H1 (cell line): ENCODE results near the gene FGL2. TPM values are rescaled to one million over a fixed set of nuclear protein-coding genes. Genes with fewer than 3 reads are reported as not detected.
A peak's percentile ranks its signal among the peaks of the same experiment; 100 is the strongest.
"Not testable (repeated sequence)": the region's sequence is repeated elsewhere in the genome, so short reads cannot be mapped to it uniquely, and the experiment has no call there.

Experiments
- CTCF ChIA-PET: fragments of 300-600 bp; sonication (Branson Sonifier 250); formaldehyde crosslinking; loops from one replicate; lab custom pipeline; 2021; ENCODE audit not compliant: partially characterized antibody; lab: Charles Lee
- POLR2A ChIA-PET: fragments of 300-600 bp; sonication (Branson Sonifier 250); formaldehyde crosslinking; loops from one replicate; lab custom pipeline; 2021; ENCODE audit warnings: inconsistent platforms; ENCODE audit not compliant: partially characterized antibody; lab: Charles Lee
- DNase-seq, 2 experiments: peaks; one replicate each; pipeline versions ENCODE4 v3.0.0 to v3.0.0-alpha.2; 2010 to 2022; ENCODE audit warnings: low spot score in 2 of 2, low read depth in 1 of 2, mixed read lengths in 1 of 2
- FAIRE-seq: peaks from 2 replicates; lab custom pipeline; 2011; peaks lifted over from hg19 to GRCh38; lab: Jason Lieb, UNC
- H2AFZ ChIP-seq: 2 replicates; pipeline ENCODE4 v1.8.1; 2012; ENCODE audit warnings: low read length, inconsistent platforms
- H2AK5ac ChIP-seq: 2 replicates; pipeline ENCODE4 v1.6.1; 2013; ENCODE audit warnings: low read depth, low read length
- H2BK120ac ChIP-seq: replicated peaks from 2 replicates; pipeline ENCODE3; 2013; ENCODE audit warnings: low read depth, low read length, inconsistent platforms
- H2BK12ac ChIP-seq: 2 replicates; pipeline ENCODE4 v1.6.1; 2013; ENCODE audit warnings: low read depth, low read length
- H2BK15ac ChIP-seq: 2 replicates; pipeline ENCODE4 v1.6.1; 2013; ENCODE audit warnings: low read length
- H2BK20ac ChIP-seq: 2 replicates; pipeline ENCODE4 v1.6.1; 2013; ENCODE audit warnings: low read length
- H2BK5ac ChIP-seq: 2 replicates; pipeline ENCODE4 v1.6.1; 2013; ENCODE audit warnings: low read depth, low read length
- H3K14ac ChIP-seq: 2 replicates; pipeline ENCODE4 v1.6.1; 2013; ENCODE audit warnings: inconsistent platforms; ENCODE audit not compliant: insufficient read length
- H3K18ac ChIP-seq: 2 replicates; pipeline ENCODE4 v1.6.1; 2013; ENCODE audit warnings: low read length; ENCODE audit errors: extremely low read depth
- H3K23ac ChIP-seq: 2 replicates; pipeline ENCODE4 v1.6.1; 2013; ENCODE audit warnings: inconsistent platforms; ENCODE audit not compliant: insufficient read length
- H3K23me2 ChIP-seq: 2 replicates; pipeline ENCODE4 v1.6.1; 2013; ENCODE audit warnings: low read depth, low read length
- H3K27ac ChIP-seq: 2 replicates; pipeline ENCODE4 v1.6.1; 2011; ENCODE audit warnings: low read depth, low read length, inconsistent platforms
- H3K27me3 ChIP-seq, 4 experiments: replicated peaks in 1 of 4; 1 replicate in 1 of 4; 2 replicates in 3 of 4; pipeline versions ENCODE4 v1.6.1 to v1.8.1; 2011 to 2013; ENCODE audit warnings: low read length in 3 of 4, mild to moderate bottlenecking in 3 of 4, inconsistent platforms in 2 of 4, mixed read lengths in 2 of 4, moderate library complexity in 1 of 4; ENCODE audit not compliant: control insufficient read depth in 3 of 4, insufficient read depth in 3 of 4; ENCODE audit errors: extremely low read depth in 1 of 4
- H3K36me3 ChIP-seq, 4 experiments: 2 replicates each; pipeline versions ENCODE4 v1.6.1 to v1.8.1; 2011 to 2013; ENCODE audit warnings: mild to moderate bottlenecking in 4 of 4, low read length in 3 of 4, moderate library complexity in 2 of 4, control low read depth in 1 of 4, inconsistent platforms in 1 of 4; ENCODE audit not compliant: insufficient read depth in 4 of 4, control insufficient read depth in 2 of 4
- H3K4ac ChIP-seq: replicated peaks from 2 replicates; pipeline ENCODE3; 2013; ENCODE audit warnings: low read length, low read depth, mixed read lengths, inconsistent platforms; ENCODE audit not compliant: insufficient read length
- H3K4me1 ChIP-seq, 4 experiments: replicated peaks in 1 of 4; 1 replicate in 1 of 4; 2 replicates in 3 of 4; pipeline versions ENCODE4 v1.6.1 to v1.8.1; 2011 to 2013; ENCODE audit warnings: low read length in 3 of 4, inconsistent platforms in 2 of 4, mixed read lengths in 1 of 4; ENCODE audit not compliant: insufficient read depth in 4 of 4, control insufficient read depth in 3 of 4
- H3K4me2 ChIP-seq, 2 experiments: 2 replicates each; pipeline versions ENCODE4 v1.6.1 to v1.8.1; 2011 to 2013; ENCODE audit warnings: low read depth in 2 of 2, low read length in 2 of 2, control low read depth in 1 of 2, inconsistent platforms in 1 of 2, mild to moderate bottlenecking in 1 of 2; ENCODE audit not compliant: insufficient read depth in 1 of 2
- H3K4me3 ChIP-seq, 4 experiments: fragments of 200-600, 300-600 bp in 1 of 4; sonication (generic), shearing (Covaris generic), sonication (Bioruptor Twin) in 1 of 4; 2 replicates each; pipeline versions ENCODE4 v1.5.1 to v1.8.1; 2011 to 2016; ENCODE audit warnings: low read length in 4 of 4, low read depth in 3 of 4, control low read depth in 2 of 4, inconsistent platforms in 2 of 4, mild to moderate bottlenecking in 2 of 4, mixed read lengths in 1 of 4, moderate library complexity in 1 of 4; ENCODE audit not compliant: insufficient read depth in 2 of 4; ENCODE audit errors: extremely low read depth in 1 of 4
- H3K56ac ChIP-seq: replicated peaks from 2 replicates; pipeline ENCODE3; 2013; ENCODE audit warnings: low read depth, mild to moderate bottlenecking, mixed read lengths, low read length, inconsistent platforms; ENCODE audit not compliant: insufficient read length
- H3K79me1 ChIP-seq: 2 replicates; pipeline ENCODE4 v1.6.1; 2013; ENCODE audit warnings: low read depth, low read length, control low read depth
- H3K79me2 ChIP-seq, 2 experiments: 2 replicates each; pipeline versions ENCODE4 v1.6.1 to v1.8.1; 2012 to 2013; ENCODE audit warnings: low read length in 2 of 2, mild to moderate bottlenecking in 2 of 2, inconsistent platforms in 1 of 2; ENCODE audit not compliant: insufficient read depth in 2 of 2, control insufficient read depth in 1 of 2
- H3K9ac ChIP-seq, 4 experiments: replicated peaks in 1 of 4; 1 replicate in 1 of 4; 2 replicates in 3 of 4; pipeline versions ENCODE4 v1.6.1 to v1.8.1; 2011 to 2013; ENCODE audit warnings: low read depth in 3 of 4, low read length in 3 of 4, control low read depth in 2 of 4, mild to moderate bottlenecking in 2 of 4, moderate library complexity in 2 of 4, inconsistent platforms in 1 of 4; ENCODE audit errors: extremely low read depth in 1 of 4
- H3K9me3 ChIP-seq, 2 experiments: 2 replicates each; pipeline versions ENCODE4 v1.6.1 to v1.8.1; 2012 to 2013; ENCODE audit warnings: mild to moderate bottlenecking in 2 of 2, moderate library complexity in 2 of 2, control low read depth in 1 of 2, inconsistent platforms in 1 of 2, low read depth in 1 of 2, low read length in 1 of 2, mixed read lengths in 1 of 2; ENCODE audit not compliant: insufficient read depth in 2 of 2
- H4K20me1 ChIP-seq, 2 experiments: replicated peaks in 1 of 2; 2 replicates each; pipeline versions ENCODE3 to v1.8.1; 2011 to 2013; ENCODE audit warnings: inconsistent platforms in 2 of 2, low read length in 2 of 2, mild to moderate bottlenecking in 1 of 2; ENCODE audit not compliant: insufficient read depth in 2 of 2, control insufficient read depth in 1 of 2
- H4K5ac ChIP-seq: 2 replicates; pipeline ENCODE4 v1.6.1; 2013; ENCODE audit warnings: low read length, low read depth, mixed read lengths, inconsistent platforms; ENCODE audit not compliant: insufficient read length
- H4K8ac ChIP-seq: 2 replicates; pipeline ENCODE4 v1.8.0; 2013; ENCODE audit warnings: mild to moderate bottlenecking, moderate library complexity, low read length, inconsistent platforms; ENCODE audit not compliant: insufficient read depth; ENCODE audit errors: extremely low read depth
- H4K91ac ChIP-seq: replicated peaks from 2 replicates; pipeline ENCODE3; 2013; ENCODE audit warnings: low read length, mixed read lengths, inconsistent platforms; ENCODE audit not compliant: insufficient read length
- EP300 ChIP-seq, 2 experiments: IDR thresholded peaks; 1 replicate in 1 of 2; 2 replicates in 1 of 2; pipeline ENCODE4 v1.6.1; 2011 to 2012; ENCODE audit warnings: low read depth in 2 of 2, low read length in 2 of 2, mild to moderate bottlenecking in 2 of 2, borderline replicate concordance in 1 of 2, inconsistent platforms in 1 of 2, moderate library complexity in 1 of 2
- WGBS, 2 experiments: shearing (Covaris generic) in 1 of 2; methylation state at CpG; one replicate each; pipeline versions ENCODE4 v1.1.6 to v1.1.7; 2013 to 2015; ENCODE audit warnings: low lambda C conversion rate in 2 of 2, mixed read lengths in 2 of 2, inconsistent platforms in 1 of 2, low coverage in 1 of 2, missing lambda C conversion rate in 1 of 2; ENCODE audit not compliant: insufficient replicate concordance in 2 of 2, insufficient coverage in 1 of 2, insufficient read length in 1 of 2; ENCODE audit errors: extremely low coverage in 1 of 2, missing lambda C conversion rate in 1 of 2; 5-methylcytosine and 5-hydroxymethylcytosine counted together
- polyA plus RNA-seq, 7 experiments: library from polyadenylated mRNA; depleted of rRNA in 3 of 7; stranded (reverse) in 5 of 7; unstranded in 2 of 7; fragments of >200 nt in 5 of 7; fragments of 200-250 nt in 2 of 7; gene quantifications; 1 replicate in 5 of 7; 2 replicates in 1 of 7; 4 replicates in 1 of 7; pipeline versions ENCODE4 v1.2.1 to v1.2.3, GENCODE V29; 2011 to 2013; ENCODE audit warnings: missing spikeins in 2 of 7, mixed read lengths in 2 of 7
- total RNA-seq: library from RNA; stranded (reverse); fragmentation: NEBNext Ultra II Directional; extraction: Animal tissue kit (Norgen Biotek cat#: 25700); gene quantifications from 2 replicates; pipeline ENCODE4 v1.2.1, GENCODE V29; 2021

The FGL2 gene
- total and polyA plus RNA-seq, 2 of the 8 experiments (the other 6 are each of a cell fraction or from before 2014, with no cell fraction given), result not detected

- H3K4me3 ChIP-seq, H2BK5ac ChIP-seq, H3K4ac ChIP-seq, H4K91ac ChIP-seq, DNase-seq, H3K79me2 ChIP-seq, H4K8ac ChIP-seq, H3K36me3 ChIP-seq, H3K23me2 ChIP-seq, H3K27ac ChIP-seq, H3K4me2 ChIP-seq, H3K23ac ChIP-seq, H2BK15ac ChIP-seq, H3K9ac ChIP-seq, H3K18ac ChIP-seq, H3K79me1 ChIP-seq, H3K4me1 ChIP-seq, H2BK20ac ChIP-seq, H2AK5ac ChIP-seq, H3K14ac ChIP-seq, POLR2A ChIA-PET, H2BK120ac ChIP-seq, FAIRE-seq, H2BK12ac ChIP-seq, H3K56ac ChIP-seq, H3K27me3 ChIP-seq, H4K20me1 ChIP-seq, H2AFZ ChIP-seq, H3K9me3 ChIP-seq, H4K5ac ChIP-seq: not testable (repeated sequence)
- CTCF ChIA-PET, result interaction anchor here (1.7 kb wide), 1 partner anchor 28 kb away, joined by 5 read pairs; no protein-coding TSS in a partner anchor
- TF ChIP-seq EP300 (IDR thresholded peaks at IDR 0.05; ENCODE audit: borderline replicate concordance in 1 of 2, low read depth in 2 of 2, low read length in 2 of 2), result peak in 1 of 2 experiments; percentile 90; a peak in 1 of 3 replicates
- WGBS, 2 experiments, result 93% methylated on average over 10 of the region's 10 CpGs; no CpG with 5 or more reads in 1 of the 2 experiments
Measured at GRCh38 chr7:77219701-77220331, 20.2 kb upstream of the FGL2 start.
